Right kidney (tissue), 1 donor: ENCODE measurements around the gene POP4.

Experiments
- DNase-seq: peaks from one replicate; pipeline ENCODE4 v3.0.0-alpha.2; 2016

POP4 gene

DNA sequence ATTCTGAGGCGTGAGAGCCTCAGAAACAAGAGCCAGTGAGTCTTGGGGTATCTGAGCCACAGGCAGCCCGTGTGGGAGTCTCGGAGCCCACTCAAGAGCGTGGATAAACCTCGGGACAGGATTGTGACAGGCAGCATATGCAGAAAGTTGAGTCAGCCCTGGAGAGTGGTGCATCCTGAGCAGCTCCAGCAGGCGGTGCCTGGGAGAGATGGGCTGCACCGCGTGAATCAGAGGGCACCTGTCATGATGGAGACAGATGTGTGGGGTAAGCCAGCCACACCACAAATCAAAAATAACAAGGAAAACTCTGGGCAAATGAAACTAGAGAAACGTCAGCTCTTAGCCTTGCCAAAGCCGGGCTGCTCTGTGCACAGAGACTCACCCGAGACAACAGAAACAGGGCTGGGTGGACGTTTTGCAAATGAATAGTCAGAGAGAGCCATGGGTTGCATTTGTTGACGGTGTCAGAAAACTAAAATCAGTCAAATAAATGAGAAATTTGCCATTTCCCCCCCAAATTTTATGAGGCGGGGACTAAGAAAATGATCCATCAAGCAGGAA is 30.0 kb upstream of the POP4 start:
- no peak for DNase-seq

DNA sequence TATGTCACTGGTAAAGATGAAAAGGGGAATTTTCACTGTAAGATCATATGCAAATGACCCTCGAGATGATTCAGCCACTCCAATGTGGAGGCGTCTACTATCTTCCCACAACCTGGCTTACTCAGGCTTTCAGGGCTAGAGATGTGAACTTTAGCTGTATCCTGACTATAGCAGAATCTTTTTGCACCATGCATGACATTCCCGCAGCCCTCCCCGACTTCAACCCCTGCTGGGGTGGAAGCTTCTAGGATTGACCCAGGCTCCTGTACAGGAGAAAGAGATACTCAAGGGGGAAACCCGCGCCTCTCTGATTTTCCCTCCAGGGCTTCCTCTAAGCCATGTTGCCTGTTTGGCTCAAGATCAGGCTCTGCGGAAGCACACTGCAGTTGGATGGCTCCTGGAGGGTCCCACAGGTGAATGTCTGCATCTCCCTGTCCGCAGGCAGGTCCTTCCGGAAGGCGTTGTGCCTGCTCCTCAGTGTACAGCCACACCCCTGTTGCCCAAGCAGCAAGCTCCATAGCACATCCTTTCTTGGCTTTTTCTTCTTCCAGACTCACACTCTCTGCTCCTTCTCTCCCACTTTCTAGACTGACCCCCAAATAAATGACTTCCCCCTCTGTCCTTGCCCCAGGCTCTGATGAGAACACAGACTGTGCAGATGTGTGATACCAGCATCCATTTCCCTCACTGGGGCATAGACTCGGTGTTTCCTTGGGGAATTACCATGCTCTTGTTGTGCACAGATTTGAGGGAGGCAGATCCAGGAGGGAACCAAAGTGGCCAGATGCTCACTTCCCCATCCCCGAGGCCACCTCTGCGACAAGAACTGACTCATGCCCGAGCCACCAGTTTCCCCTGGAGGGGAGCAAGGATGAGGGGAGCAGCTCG is 29.1 kb upstream of the POP4 start:
- DNase-seq = no peak

DNA sequence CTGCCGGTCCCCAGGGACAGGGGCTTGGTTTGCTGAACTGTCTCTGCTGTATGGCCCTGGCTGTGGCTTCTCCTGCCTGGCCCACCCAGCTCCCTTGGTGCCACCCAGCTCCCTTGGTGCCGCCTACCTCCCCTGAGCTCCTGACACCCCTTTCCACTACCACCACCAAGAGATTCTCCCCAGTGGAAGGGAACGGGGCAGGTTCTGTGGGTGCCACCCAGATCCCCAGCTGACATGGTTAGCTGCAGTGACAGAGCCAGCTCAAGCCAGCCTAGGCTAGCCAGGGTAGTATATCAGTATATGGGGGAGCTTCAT is 28.5 kb upstream of the POP4 start:
- DNase-seq = no peak

DNA sequence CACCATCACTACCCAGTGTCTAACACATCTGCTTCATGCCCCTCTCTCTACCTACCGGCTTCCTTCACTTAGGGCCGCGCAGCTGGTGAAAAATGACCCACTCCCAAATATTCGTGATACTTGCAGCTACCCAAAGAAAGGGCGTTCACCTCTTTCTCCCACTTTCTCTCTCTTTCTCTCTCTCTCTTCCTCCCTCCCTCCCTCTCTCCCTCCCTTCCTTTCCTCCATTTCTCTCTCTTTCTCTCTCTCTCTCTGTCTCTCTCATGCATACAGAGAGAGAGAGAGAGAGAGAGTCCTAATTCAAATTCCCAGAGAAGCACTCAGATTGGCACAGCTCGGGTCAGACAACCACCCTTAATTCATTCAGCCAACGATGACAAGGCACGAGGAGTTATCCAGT is 27.7 kb upstream of the POP4 start:
- DNase-seq = no peak

DNA sequence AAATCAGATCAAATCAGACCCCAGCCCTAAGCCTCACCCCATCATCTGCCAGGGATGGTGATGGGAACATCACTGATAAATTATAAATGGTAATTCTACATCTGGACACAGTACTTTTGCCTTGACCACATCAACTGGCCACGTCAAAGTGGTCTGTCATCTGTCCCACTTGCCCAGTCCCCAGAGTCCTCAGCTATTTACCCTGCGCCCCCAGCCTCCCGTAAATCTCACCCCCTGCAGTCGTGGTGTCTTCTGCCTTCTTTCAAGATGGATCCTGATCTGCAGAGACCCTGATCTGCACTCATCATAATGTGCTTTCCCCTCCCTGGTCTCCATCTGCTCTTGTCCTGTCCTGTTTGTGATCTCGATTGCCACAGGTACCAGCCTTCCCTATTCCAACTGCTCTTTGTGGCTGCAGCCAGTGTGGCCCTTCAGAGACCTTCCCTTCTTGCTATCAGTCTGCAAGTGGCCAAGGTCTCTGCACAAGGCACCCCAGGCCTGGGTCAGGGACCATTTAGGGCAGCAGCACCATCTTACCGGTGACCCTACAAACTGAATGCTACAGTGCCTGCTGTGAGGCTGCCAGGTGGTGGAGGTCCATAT is 26.7 kb upstream of the POP4 start:
- DNase-seq = no peak

DNA sequence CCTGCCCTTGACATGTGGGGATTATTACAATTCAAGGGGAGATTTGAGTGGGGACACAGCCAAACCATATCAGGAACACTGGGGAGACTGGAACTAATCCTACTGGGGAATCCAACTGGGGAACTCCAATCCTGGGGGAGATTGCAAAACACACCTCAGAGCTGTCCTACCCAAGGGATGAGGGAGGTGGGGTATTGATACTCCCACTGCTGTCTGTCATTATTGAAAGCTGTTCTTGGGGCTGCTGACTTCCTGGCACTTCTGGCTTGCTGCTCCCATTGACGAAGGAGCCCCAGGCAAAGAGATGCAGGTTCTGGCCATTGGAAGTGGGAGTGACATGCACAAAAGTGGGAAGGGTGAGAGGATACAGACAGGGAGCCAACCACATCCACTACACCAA is 24.7 kb upstream of the POP4 start:
- DNase-seq = no peak

DNA sequence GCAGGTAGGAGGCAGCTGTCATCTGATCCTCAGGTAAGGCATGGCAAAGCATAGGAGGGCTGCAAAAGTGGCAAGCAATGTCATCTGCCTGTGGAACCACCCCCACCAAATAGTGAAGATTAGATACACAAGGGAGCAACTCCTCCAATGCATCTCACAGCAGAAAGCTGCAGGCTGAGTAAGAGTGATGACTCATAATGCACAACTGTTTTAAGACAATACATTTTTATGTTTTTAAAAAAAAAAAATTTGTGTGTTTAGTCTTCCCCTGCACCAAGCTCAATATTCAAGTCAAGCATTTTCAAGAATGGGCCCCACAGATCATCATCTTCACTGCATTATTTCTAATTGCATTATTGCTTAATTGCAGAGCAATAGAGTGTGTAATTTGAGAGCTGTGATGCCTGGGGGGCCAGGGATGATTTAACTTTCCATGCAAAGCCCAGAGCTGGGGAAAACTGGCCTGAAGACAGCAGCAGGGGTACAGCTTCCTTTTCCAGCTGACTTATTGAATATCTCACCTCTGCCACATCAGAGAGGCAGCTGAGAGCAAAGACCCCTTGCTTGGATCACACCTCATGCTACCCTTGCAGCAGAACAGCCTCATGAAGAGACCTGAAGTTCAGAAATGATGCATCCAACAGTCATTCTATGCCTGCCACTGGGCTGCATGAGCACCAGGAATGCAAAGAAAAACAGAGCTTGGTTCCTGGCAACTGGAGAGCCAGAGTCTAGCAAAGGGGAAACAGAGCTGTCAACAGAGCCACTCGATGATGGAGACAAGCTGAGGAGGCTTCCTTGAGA is 22.7 kb upstream of the POP4 start:
- DNase-seq = no peak

DNA sequence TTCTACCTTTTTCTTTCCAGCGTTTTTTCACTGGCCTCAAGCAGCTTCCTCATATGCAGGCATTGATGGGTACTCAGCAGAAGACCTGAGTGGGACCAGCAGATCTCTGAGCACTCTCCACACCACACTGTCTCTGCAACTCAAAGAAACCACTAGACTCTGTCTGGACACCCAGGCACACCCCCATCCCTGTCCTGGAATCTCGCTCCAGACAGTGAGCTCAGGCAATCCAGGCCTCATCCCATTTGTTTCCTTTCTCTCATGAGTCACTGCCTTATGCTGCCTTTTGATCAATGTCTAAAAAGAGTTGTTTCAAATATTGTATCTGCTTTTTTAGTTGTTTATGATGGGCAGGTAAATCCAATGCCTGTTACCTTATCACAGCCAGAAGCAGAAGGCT is 19.7 kb upstream of the POP4 start:
- DNase-seq = no peak

DNA sequence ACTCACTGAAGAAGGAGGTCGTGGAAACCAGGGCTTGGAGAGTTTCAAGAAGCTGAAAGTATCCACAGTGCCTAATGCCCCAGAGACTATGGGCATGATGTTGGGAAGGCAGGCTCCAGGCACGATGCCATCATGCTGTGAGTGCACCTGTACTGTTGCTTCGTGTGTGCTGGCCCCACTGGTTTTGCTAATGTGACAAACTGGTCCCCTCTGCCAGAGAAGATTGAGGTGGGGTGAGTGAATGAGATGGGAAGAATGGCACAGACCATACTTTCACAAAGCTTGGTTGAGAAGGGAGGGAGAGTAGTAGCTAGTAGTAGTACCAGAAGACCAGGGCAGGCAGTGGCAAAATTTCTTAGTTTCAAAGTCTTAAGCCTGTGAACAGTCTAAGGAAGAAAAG is 19.0 kb upstream of the POP4 start:
- no peak for DNase-seq

DNA sequence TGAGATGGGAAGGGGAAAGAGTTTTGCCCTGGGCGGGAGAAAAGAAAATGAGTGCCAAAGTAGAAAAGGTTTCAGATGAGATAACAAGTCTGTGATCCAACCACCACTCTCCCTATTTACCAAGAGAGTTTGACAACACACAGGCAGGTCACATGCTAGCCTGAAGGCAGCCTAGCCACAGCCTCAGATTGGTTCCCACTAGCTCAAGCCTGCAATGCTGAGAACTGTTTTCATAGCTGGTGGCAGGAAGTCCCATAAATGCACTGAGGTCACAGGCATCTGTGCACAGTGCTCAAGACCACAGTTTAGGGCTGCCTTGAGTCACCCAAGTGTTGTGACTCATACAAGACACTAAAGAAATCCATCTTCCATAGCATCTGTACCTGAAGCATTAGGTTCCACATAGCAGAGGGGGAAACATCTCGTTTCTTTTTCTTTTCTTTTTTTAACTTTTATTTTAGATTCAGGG is 18.5 kb upstream of the POP4 start:
- no peak for DNase-seq

DNA sequence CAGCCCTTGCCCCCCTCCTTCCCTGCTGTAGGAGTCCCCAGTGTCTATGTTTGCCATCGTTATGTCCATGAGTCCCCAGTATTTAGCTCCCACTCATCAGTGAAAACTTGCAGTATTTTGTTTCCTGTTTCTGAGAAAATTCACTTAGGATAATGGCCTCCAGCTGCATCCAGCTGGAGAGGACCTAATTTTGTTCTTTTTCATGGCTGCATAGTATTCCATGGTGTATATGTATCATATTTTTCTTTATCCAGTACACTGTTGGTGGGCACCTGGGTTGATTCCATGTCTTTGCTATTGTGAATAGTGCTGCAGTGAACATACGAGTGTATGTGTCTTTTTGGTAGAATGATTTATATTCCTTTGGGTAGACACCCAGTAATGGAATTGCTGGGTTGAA is 18.0 kb upstream of the POP4 start:
- DNase-seq = no peak

DNA sequence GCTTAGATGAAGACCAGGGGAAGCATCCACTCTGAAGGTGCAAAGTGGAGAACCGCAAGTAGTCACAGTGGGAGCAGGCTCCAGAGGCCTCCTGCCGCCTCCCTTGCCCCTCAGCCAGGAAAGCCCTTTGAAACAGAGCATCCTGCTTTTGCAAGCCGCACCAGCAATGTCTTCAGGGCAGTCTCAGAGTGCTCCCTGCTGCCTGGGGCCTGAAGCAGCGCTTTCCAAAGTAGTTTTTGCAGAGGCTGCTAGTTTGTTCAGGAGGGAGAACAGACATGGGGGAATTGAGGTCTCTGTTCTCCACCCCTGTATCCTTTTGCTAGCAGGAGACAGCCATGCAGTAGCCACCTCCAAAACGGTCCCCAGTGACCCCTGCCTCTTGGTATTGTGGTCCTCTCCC is 15.8 kb upstream of the POP4 start:
- no peak for DNase-seq

DNA sequence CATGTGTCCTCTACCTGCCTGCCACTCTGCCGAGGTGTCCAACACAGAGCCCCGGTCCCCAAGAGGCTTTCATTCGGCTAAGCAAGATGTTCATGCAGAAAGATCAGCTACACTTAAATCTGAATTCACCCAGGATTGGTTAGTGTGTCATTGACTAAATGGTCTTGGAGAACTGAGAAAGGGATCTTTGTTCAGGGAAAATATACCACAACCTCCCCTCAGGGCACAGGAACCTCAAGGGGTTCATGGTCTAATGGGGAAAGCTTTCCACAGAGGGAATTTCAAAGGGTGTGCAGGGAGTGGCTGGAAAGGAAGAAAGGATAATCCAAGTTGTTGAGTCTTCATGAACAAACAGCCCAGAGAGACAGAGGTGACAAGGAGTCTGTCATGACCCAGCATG is 14.4 kb upstream of the POP4 start:
- no peak for DNase-seq

DNA sequence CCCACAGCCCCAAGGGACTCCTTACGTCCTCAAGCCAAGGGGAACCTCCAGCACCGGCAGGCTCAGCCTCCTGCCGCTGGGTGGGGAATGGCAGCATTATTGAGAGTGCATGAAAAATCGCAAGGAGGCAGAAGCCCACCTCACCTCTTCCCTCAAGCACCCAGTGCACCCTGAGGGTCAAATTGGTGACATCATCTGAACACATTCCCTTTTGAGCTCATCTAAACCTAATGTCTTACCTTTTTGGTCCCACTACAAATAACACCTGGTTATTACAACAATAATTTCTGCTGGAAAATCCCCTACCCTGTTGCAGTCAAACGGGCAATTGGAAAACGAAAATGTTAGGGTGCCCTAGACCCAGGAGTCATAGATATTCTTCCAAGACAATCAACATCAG is 12.2 kb upstream of the POP4 start:
- no peak for DNase-seq

DNA sequence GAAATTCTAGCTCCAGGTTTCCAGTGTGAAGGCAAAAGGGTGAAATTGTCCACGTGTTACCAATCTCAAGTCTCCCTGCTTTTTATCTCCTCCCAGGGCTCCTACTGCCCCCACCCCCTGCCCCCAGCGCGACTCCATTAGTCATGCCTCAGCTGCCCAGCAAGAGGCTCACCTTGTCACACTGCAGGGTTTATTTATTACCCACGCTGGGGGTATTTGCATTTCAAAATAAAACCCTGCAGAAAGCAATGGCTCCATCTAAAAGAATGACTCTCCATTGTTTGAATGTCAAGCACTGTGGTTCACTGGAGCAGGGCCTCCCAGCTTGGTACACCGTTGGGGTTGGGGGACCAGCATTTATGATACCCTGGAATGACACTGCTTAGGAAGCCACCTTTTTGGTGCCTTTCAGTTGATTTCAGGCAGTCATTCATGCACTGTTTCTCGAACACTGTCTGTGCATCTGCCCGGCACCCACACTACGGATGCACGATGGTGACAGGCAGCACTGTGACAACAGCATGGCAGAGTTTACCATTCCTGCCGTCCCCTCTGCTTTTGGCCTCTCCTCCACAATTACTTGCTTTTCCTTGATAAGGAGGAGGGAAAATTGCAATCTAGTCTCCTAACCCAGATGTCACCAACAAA is 9.9 kb upstream of the POP4 start:
- DNase-seq = peak; percentile 38

DNA sequence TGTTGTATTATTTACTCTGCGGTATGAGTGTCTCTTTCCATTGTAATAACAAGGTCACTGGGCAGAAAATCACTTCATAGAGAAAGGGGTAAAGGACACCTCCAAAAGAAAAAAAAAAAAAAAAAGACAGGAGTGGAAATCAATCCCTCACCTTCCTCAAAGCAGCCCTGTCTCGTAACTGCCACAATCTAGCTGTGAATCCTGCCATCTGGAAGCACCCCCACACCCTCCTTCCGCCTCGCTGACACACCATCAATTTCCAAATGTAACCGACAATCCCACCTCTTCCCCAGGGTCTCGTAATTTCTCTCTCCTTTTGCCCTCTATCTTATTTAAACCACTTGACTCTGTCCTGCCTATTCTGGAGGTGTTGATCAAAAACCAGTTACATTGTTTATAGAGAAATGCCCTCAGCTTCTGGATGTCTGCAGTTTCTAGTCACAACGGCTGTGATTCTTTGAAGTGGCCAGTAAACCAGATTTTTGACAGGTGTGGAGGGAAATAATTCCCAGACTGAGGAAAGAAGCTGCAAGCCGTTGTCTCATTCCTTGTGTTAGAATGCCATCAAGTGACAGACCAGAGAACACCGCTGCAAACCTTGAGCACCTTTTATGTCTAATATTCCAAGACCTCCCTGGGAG is 9.1 kb upstream of the POP4 start:
- DNase-seq = peak; percentile 39

DNA sequence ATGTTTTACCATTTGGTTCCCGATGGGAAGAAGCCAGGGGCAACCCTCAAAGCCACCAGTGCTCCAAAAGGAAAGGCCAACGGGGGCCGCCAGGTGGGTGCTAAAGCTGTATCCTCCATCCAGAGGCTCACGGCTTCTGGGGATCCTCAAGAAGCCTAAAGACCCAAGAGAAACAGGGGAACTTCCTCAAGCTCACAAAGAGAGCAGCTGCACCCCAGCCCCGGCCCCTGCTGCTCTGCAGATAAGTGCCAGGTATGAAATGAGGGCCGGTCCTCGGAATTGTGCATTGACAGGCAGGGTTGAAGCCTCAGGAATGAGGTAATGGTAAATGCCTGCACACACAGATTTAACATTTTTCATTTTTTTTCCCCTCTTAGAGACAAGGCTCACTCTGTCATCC is 8.0 kb upstream of the POP4 start:
- no peak for DNase-seq

DNA sequence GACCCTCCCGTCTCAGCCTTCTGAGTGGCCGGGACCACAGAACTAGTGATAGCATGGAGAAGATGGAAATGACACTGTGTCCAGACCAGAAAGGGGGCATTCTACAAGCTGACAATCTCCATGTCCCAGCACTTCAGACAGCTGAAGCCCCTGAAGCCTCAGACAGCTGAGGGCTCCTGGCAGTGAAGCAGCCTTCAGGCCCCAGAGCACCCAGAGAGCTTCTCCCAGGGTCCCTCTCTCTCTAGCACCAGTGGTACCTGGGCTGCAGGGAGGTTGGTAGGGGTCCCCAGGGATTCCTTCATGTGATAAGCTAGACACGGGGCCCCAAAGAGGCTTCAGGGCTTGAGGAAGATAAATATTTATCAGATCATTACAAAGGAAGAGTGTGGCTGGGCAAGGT is 7.6 kb upstream of the POP4 start:
- no peak for DNase-seq

DNA sequence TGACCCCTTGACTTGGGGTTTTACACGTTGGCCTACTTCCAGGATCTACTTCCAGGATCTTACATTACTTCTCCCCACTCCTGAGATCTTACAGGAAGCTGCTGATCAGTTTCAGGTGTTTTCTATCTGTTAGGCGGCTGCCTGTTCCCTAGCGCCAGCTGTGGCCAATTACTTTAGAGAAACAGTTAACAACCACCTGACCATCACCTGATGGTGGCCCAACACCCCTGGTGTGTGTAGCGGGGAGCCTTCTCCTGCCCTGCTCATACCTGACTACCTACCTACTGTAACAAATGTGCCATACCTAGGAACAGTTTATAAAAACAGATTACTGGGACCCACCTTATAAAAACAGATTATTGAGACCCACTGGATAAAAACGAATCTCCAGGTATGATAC is 2.8 kb upstream of the POP4 start:
- no peak for DNase-seq

DNA sequence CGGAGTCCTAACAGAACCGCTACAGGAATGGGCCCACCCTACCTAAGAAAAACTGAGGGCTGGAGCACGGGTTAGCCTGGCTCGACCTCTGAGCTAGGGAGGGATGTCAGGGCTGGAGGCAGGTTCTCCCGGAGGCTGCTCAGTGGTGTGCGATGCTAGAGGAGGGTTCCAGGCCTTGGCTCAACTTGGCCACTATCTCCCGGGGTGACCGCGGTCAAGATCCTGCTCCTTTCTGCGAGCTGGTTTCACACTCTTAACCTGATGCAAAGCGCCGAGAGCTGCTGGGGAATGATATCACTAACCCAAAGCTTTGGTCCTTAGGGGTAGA is 301 bp downstream of the POP4 start:
- no peak for DNase-seq

DNA sequence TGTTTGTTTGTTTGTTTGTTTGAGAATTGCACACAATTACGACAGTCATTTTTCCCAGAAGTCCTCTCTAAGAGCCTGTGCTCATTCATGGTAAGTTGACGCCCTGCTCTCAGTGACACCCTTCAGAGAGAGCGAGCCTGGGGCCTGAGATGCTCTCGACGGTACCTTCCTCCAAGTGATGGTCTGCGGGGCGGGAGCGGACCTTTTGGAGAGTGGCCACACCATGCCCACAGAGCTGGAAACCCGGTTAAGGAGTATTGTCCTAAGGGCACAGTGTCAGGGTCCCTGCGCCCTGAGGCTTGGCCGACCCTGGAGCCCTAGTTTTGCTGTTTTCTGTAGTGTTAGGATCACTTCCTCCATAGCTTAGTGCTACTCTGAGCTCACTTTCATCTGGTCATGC is 3.6 kb downstream of the POP4 start:
- DNase-seq = no peak

DNA sequence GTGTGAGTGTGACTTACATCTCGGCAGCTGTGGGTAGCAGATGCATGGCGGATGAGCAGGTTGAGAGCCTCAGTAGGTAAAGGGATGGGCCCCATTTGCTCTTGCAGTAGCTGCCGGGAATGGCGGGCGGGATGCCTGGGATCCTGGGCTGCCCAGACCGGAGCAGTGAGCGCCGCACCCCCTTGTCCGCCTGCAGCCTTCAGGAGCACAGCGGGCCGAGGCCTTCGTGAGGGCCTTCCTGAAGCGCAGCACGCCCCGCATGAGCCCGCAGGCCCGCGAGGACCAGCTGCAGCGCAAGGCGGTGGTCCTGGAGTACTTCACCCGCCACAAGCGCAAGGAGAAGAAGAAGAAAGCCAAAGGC is 4.1 kb downstream of the POP4 start:
- DNase-seq = no peak
